ENCODE data around the gene RUBCN. TPM values are rescaled to one million over a fixed set of nuclear protein-coding genes. Genes with fewer than 3 reads are reported as not detected.
"Not testable (repeated sequence)": the region's sequence is repeated elsewhere in the genome, so short reads cannot be mapped to it uniquely, and the experiment has no call there.

Gene RUBCN
- total RNA-seq, 1 donor from 2014 or later = 31.7 TPM

- H3K9me3 Mint-ChIP-seq = no peaks in the 10 kb centered on the region
- no peak for DNase-seq (ENCODE audit: low read depth, low spot score)
- no peaks in the 10 kb centered on the region for H3K27me3 Mint-ChIP-seq (ENCODE audit: low read depth)
- H3K36me3 Mint-ChIP-seq (ENCODE audit: low read depth) = peaks cover 9% of the 10 kb centered on the region
- peak overlapping the region; percentile 81 for H3K4me3 Mint-ChIP-seq
- TF ChIP-seq CTCF (conservative IDR thresholded peaks at IDR 0.05) = no peak
- H3K4me1 Mint-ChIP-seq = peaks cover 28% of the 10 kb centered on the region
- no peak overlapping the region for H3K27ac Mint-ChIP-seq (ENCODE audit: unreplicated experiment)
Measured at GRCh38 chr3:197734667-197735318, 1.9 kb downstream of the RUBCN start.

- no peak overlapping the region for H3K27ac Mint-ChIP-seq (ENCODE audit: unreplicated experiment)
- no peaks in the 10 kb centered on the region for H3K9me3 Mint-ChIP-seq
- no peaks in the 10 kb centered on the region for H3K27me3 Mint-ChIP-seq (ENCODE audit: low read depth)
- H3K4me1 Mint-ChIP-seq = peaks cover 28% of the 10 kb centered on the region
- DNase-seq (ENCODE audit: low read depth, low spot score) = no peak
- no peak overlapping the region for H3K4me3 Mint-ChIP-seq
- peaks cover 12% of the 10 kb centered on the region for H3K36me3 Mint-ChIP-seq (ENCODE audit: low read depth)
- no peak for TF ChIP-seq CTCF (conservative IDR thresholded peaks at IDR 0.05)
Measured at GRCh38 chr3:197733042-197733441, 3.7 kb downstream of the RUBCN start.

GRCh38 chr3:197731483-197731882 is 5.2 kb downstream of the RUBCN start:
- Mint-ChIP-seq H3K4me1 (peaks cover 21% of the 10 kb centered on the region), H3K36me3 (ENCODE audit: low read depth) (peaks cover 12% of the 10 kb centered on the region)
- not testable (repeated sequence) for H3K9me3 Mint-ChIP-seq; H3K27me3 Mint-ChIP-seq (ENCODE audit: low read depth); H3K27ac Mint-ChIP-seq (ENCODE audit: unreplicated experiment); DNase-seq (ENCODE audit: low read depth, low spot score); H3K4me3 Mint-ChIP-seq

GRCh38 chr3:197730770-197731169 is 5.9 kb downstream of the RUBCN start:
- H3K27ac Mint-ChIP-seq (ENCODE audit: unreplicated experiment); DNase-seq (ENCODE audit: low read depth, low spot score); H3K27me3 Mint-ChIP-seq (ENCODE audit: low read depth); H3K9me3 Mint-ChIP-seq: not testable (repeated sequence)
- H3K4me1 Mint-ChIP-seq = peaks cover 16% of the 10 kb centered on the region
- H3K4me3 Mint-ChIP-seq = peak overlapping the region; percentile 56
- peaks cover 14% of the 10 kb centered on the region for H3K36me3 Mint-ChIP-seq (ENCODE audit: low read depth)

GRCh38 chr3:197730200-197730599 is 6.5 kb downstream of the RUBCN start:
- Mint-ChIP-seq H3K27me3 (ENCODE audit: low read depth) (no peaks in the 10 kb centered on the region), H3K4me1 (peaks cover 10% of the 10 kb centered on the region), H3K36me3 (ENCODE audit: low read depth) (peaks cover 15% of the 10 kb centered on the region), H3K9me3 (no peaks in the 10 kb centered on the region), H3K27ac (ENCODE audit: unreplicated experiment) (no peak overlapping the region), H3K4me3 (no peak overlapping the region)
- no peak for DNase-seq (ENCODE audit: low read depth, low spot score)
- no peak for TF ChIP-seq CTCF (conservative IDR thresholded peaks at IDR 0.05)

GRCh38 chr3:197728487-197728886 is 8.2 kb downstream of the RUBCN start:
- H3K4me3 Mint-ChIP-seq = no peak overlapping the region
- no peak for DNase-seq (ENCODE audit: low read depth, low spot score)
- no peaks in the 10 kb centered on the region for H3K9me3 Mint-ChIP-seq
- no peak overlapping the region for H3K27ac Mint-ChIP-seq (ENCODE audit: unreplicated experiment)
- H3K27me3 Mint-ChIP-seq (ENCODE audit: low read depth) = no peaks in the 10 kb centered on the region
- no peak for TF ChIP-seq CTCF (conservative IDR thresholded peaks at IDR 0.05)
- H3K4me1 Mint-ChIP-seq = peaks cover 4% of the 10 kb centered on the region
- peaks cover 15% of the 10 kb centered on the region for H3K36me3 Mint-ChIP-seq (ENCODE audit: low read depth)

DNA sequence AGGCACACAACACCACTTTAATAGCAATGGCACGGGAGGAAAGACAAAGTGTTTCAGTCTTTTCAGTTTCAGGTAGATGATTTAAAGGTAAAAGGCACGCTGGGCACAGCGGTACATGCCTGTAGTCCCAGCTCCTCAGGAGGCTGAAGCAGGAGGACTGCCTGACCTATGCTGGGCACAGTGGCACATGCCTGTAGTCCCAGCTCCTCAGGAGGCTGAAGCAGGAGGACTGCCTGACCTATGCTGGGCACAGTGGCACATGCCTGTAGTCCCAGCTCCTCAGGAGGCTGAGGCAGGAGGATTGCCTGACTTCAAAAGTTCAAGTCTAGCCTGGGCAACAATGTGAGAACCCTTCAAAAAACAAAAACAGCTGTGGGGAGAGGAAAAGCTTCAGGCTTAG is 8.8 kb downstream of the RUBCN start:
- not testable (repeated sequence) for H3K4me3 Mint-ChIP-seq; DNase-seq (ENCODE audit: low read depth, low spot score); H3K27ac Mint-ChIP-seq (ENCODE audit: unreplicated experiment); H3K9me3 Mint-ChIP-seq; H3K27me3 Mint-ChIP-seq (ENCODE audit: low read depth); H3K4me1 Mint-ChIP-seq
- H3K36me3 Mint-ChIP-seq (ENCODE audit: low read depth) = peaks cover 15% of the 10 kb centered on the region
